Stomach (tissue), 4 donors: Measurements from ENCODE around the gene ACP4.

ENCODE experiments used
- CTCF ChIP-seq, 7 experiments: fragments of 450-650 bp in 4 of 7; fragments of 200-600 bp in 3 of 7; sonication (generic) in 3 of 7; IDR thresholded peaks; one replicate each; pipeline ENCODE4 v1.5.1; 2016 to 2019; ENCODE audit warnings: antibody characterized with exemption in 7 of 7, control low read depth in 2 of 7, mild to moderate bottlenecking in 1 of 7
- EP300 ChIP-seq: sonication (generic); formaldehyde crosslinking; IDR thresholded peaks from one replicate; pipeline ENCODE4 v1.6.1; 2017; ENCODE audit warnings: antibody characterized with exemption
- POLR2A ChIP-seq, 4 donors: fragments of 450-650 bp; IDR thresholded peaks; one replicate each; pipeline ENCODE4 v1.6.1; 2016; ENCODE audit warnings: antibody characterized with exemption in 4 of 4, control low read depth in 2 of 4, mild to moderate bottlenecking in 1 of 4, moderate library complexity in 1 of 4
- POLR2AphosphoS5 ChIP-seq, 3 donors: sonication (generic); formaldehyde crosslinking; IDR thresholded peaks; one replicate each; pipeline ENCODE4 v1.6.1; 2016; ENCODE audit warnings: antibody characterized with exemption in 3 of 3

GRCh38 chr19:50821622-50822021, 31.4 kb downstream of the ACP4 start:
- TF ChIP-seq CTCF (IDR thresholded peaks at IDR 0.05) (no peak), EP300 (no peak), POLR2A (IDR thresholded peaks at IDR 0.05) (no peak), POLR2AphosphoS5 (IDR thresholded peaks at IDR 0.05) (no peak)
